ENCODE results near the gene RCN1. TPM values are rescaled to one million over a fixed set of nuclear protein-coding genes. Genes with fewer than 3 reads are reported as not detected.

The RCN1 gene
- total RNA-seq, 4 donors from 2014 or later: 52.0 to 101 (median 75.7) TPM

DNA sequence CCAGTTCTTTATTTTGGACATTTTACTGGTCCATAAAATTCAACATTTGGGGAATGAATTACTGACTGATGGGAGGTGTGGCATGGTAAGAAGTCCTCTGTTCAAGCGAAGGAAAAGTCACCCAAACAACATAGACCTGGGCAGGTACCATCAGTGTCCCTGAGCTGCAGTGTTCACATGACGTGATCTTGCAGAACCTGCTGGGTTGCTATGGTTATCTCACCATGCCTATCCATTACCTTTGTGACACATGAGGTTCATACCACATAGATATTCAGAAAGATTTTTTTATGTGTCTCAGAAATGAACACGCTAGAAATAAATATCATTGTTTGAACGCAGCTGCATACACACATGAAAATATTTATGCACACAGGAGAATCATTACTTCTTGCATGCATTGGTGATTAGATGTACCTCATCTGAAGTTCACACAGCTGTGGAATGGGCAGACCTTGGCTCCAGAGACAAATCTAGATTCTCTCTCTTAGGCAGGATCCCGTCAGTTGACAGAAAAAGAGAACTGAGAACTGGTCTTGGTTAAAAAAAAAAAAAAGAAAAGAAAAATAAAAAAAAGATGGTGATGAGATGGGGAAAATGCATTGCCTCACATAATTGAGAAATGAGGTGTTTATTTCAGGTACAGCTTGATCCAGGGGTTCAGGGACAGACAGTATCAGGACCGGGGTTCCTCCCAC is 21.4 kb upstream of the RCN1 start:
- Histone ChIP-seq H3K4me3 (replicated peaks in 1 of 3) (no peak overlapping the region), H3K4me1 (no peaks in the 10 kb centered on the region), H3K36me3 (no peaks in the 10 kb centered on the region), H3K27me3 (no peaks in the 10 kb centered on the region), H3K9me3 (no peaks in the 10 kb centered on the region), H3K27ac (no peak overlapping the region)
- TF ChIP-seq POLR2A (IDR thresholded peaks at IDR 0.05): no peak
- TF ChIP-seq, protein P1, sequence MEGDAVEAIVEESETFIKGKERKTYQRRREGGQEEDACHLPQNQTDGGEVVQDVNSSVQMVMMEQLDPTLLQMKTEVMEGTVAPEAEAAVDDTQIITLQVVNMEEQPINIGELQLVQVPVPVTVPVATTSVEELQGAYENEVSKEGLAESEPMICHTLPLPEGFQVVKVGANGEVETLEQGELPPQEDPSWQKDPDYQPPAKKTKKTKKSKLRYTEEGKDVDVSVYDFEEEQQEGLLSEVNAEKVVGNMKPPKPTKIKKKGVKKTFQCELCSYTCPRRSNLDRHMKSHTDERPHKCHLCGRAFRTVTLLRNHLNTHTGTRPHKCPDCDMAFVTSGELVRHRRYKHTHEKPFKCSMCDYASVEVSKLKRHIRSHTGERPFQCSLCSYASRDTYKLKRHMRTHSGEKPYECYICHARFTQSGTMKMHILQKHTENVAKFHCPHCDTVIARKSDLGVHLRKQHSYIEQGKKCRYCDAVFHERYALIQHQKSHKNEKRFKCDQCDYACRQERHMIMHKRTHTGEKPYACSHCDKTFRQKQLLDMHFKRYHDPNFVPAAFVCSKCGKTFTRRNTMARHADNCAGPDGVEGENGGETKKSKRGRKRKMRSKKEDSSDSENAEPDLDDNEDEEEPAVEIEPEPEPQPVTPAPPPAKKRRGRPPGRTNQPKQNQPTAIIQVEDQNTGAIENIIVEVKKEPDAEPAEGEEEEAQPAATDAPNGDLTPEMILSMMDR (IDR thresholded peaks at IDR 0.05): no peak
- WGBS, 2 donors: 75 to 84% methylated on average over 6 of the region's 6 CpGs
- DNase-seq: no peak
- intact Hi-C loops (cut with DNase I): no loop called here

DNA sequence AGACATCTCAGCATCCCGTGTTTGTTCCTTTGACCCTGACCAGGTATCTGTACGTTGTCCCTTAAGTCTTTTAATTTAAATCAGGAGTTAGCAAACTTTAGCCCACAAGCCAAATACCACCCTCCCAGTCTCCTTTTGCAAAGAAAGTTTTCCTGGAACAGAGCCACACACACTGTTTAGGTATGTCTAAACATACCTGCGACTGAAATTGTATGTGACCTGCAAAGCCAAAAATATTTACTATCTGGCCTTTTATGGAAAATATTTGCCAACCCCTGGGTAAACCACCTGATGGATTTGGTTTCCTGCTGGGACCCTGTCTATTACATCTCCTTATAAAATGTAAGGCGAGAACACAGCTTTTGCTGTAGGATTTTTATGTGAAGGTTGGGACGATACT is 20.2 kb upstream of the RCN1 start:
- no peaks in the 10 kb centered on the region for H3K27me3 ChIP-seq
- 67 to 74% methylated on average over 5 of the region's 5 CpGs for WGBS, 2 donors
- H3K36me3 ChIP-seq: no peaks in the 10 kb centered on the region
- intact Hi-C loops (cut with DNase I): no loop called here
- DNase-seq: no peak
- H3K4me1 ChIP-seq: no peaks in the 10 kb centered on the region
- TF ChIP-seq POLR2A (IDR thresholded peaks at IDR 0.05): no peak
- TF ChIP-seq, protein P1 (IDR thresholded peaks at IDR 0.05): no peak
- H3K27ac ChIP-seq: no peak overlapping the region
- H3K4me3 ChIP-seq (replicated peaks in 1 of 3): no peak overlapping the region
- no peaks in the 10 kb centered on the region for H3K9me3 ChIP-seq

DNA sequence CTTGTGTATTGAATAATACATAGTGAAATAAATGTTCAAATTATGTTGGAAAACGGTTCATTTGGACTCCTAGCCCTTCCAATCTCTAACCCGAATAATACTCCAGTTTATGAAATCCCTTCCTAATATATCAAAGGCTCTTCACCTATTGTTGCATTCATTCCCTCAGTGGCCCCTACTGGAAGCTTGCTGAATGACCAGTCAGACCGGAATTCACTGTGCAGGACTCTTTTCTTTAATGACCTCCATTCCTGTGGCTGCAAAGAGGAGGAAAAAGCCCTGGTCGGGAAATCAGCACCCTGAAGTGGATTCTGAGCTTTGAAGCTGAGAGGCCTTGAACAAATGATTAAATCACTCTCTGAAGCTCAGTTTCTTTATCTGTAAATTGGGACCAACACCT is 19.1 kb upstream of the RCN1 start:
- TF ChIP-seq POLR2A (IDR thresholded peaks at IDR 0.05): no peak
- TF ChIP-seq, protein P1 (IDR thresholded peaks at IDR 0.05): peak in 2 of 6 experiments; percentile 22 to 42
- no peak for DNase-seq
- H3K36me3 ChIP-seq: no peaks in the 10 kb centered on the region
- H3K4me1 ChIP-seq: no peaks in the 10 kb centered on the region
- H3K27me3 ChIP-seq: no peaks in the 10 kb centered on the region
- no peak overlapping the region for H3K4me3 ChIP-seq (replicated peaks in 1 of 3)
- H3K9me3 ChIP-seq: no peaks in the 10 kb centered on the region
- intact Hi-C loops (cut with DNase I): no loop called here
- WGBS, 2 donors: 30 to 31% methylated on average over 4 of the region's 4 CpGs
- no peak overlapping the region for H3K27ac ChIP-seq

DNA sequence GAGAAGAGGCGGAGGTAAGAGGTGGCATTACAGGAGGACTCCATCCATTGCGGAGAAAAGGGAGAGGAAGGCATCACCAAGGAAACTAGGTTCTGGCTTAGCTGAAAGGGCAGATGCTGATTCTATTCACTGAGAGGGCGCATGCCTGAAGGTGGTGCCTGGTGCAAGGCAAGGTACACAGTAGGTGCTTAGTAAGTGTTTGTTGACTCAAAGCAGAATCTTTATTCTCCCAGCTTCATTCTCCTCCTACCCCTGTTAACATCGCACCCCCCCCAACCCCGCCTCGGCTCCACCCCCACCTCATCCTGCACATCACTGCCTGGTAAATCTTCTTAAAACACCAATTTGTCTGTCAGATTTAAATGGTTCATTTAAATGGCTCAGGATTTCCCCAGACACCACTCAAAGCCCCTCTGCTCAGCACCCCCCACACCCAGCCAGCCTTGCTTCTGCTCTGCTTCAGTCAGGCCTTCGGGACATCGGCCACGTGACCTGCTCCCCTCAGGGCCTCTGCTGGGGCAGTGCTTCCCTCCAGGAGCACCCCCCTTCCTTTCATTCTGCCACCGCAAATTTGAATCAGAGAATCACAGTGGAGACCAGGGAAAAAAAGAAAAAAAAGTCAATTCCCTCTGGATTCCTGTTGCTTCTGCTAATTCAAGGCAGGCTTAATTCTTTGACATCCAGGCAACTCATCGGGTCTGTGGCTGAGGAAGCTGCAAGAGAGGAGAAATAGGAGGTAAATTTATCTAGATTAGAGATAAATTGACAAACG is 17.8 kb upstream of the RCN1 start:
- H3K27ac ChIP-seq: no peak overlapping the region
- no peaks in the 10 kb centered on the region for H3K36me3 ChIP-seq
- no peak overlapping the region for H3K4me3 ChIP-seq (replicated peaks in 1 of 3)
- 55 to 66% methylated on average over 12 of the region's 12 CpGs for WGBS, 2 donors
- no peaks in the 10 kb centered on the region for H3K27me3 ChIP-seq
- TF ChIP-seq POLR2A (IDR thresholded peaks at IDR 0.05): no peak
- TF ChIP-seq, protein P1 (IDR thresholded peaks at IDR 0.05): no peak
- intact Hi-C loops (cut with DNase I): no loop called here
- H3K9me3 ChIP-seq: no peaks in the 10 kb centered on the region
- no peak for DNase-seq
- no peaks in the 10 kb centered on the region for H3K4me1 ChIP-seq

DNA sequence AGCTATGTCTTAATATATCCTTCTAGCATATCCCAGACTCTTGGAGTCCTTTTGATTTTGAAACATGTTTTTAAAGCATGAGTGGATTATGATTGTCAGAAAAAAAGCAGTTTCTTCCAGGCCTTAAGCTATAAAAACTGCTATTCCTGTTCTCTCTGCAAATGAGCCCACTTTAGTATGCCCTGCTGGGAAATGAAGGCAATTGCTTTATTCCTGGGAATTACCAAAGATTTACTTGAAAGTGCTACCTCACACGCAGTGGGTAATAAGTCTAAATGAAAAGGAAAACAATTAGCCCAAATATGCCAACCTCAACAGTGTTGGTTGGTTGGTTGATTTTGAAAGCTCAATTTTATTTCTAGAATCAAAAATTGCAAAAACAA is 17.2 kb upstream of the RCN1 start:
- Histone ChIP-seq H3K27ac (no peak overlapping the region), H3K9me3 (no peaks in the 10 kb centered on the region), H3K36me3 (no peaks in the 10 kb centered on the region), H3K4me3 (replicated peaks in 1 of 3) (no peak overlapping the region), H3K4me1 (no peaks in the 10 kb centered on the region), H3K27me3 (no peaks in the 10 kb centered on the region)
- WGBS, 2 donors: 89 to 92% methylated on average over 1 of the region's 1 CpG
- no peak for DNase-seq
- intact Hi-C loops (cut with DNase I): no loop called here
- TF ChIP-seq, protein P1 (IDR thresholded peaks at IDR 0.05): no peak
- TF ChIP-seq POLR2A (IDR thresholded peaks at IDR 0.05): no peak

All from thyroid gland (tissue), 4 donors.